Glutamatergic neuron (in vitro differentiated cells): ENCODE measurements around the gene PSD2. TPM values are rescaled to one million over a fixed set of nuclear protein-coding genes. Genes with fewer than 3 reads are reported as not detected.

Experiments used
- DNase-seq: peaks from one replicate; pipeline ENCODE4 v3.0.0; 2022
- H3K27ac Mint-ChIP-seq: one replicate; pipeline ENCODE4 v1.8.0; 2020; ENCODE audit warnings: mild to moderate bottlenecking, mixed read lengths, inconsistent platforms; ENCODE audit not compliant: unreplicated experiment
- H3K27me3 Mint-ChIP-seq: one replicate; pipeline ENCODE4 v1.8.0; 2020; ENCODE audit warnings: mild to moderate bottlenecking, moderate library complexity, mixed read lengths, inconsistent platforms; ENCODE audit not compliant: unreplicated experiment
- H3K36me3 Mint-ChIP-seq: one replicate; pipeline ENCODE4 v1.8.0; 2020; ENCODE audit warnings: mild to moderate bottlenecking, mixed read lengths, inconsistent platforms; ENCODE audit not compliant: unreplicated experiment
- H3K4me1 Mint-ChIP-seq: one replicate; pipeline ENCODE4 v1.8.0; 2020; ENCODE audit warnings: mild to moderate bottlenecking, low read depth, mixed read lengths, inconsistent platforms; ENCODE audit not compliant: unreplicated experiment
- H3K4me3 Mint-ChIP-seq: one replicate; pipeline ENCODE4 v1.8.0; 2020; ENCODE audit warnings: mild to moderate bottlenecking, mixed read lengths, inconsistent platforms; ENCODE audit not compliant: unreplicated experiment
- H3K9me3 Mint-ChIP-seq: one replicate; pipeline ENCODE4 v1.8.0; 2020; ENCODE audit warnings: mild to moderate bottlenecking, moderate library complexity, mixed read lengths, inconsistent platforms; ENCODE audit not compliant: unreplicated experiment
- CTCF ChIP-seq: fragments of 200-600 bp; sonication (generic); IDR thresholded peaks from one replicate; pipeline ENCODE4 v1.5.0; 2021; ENCODE audit not compliant: partially characterized antibody, unreplicated experiment
- total RNA-seq: library from RNA; stranded (reverse); fragmentation: NEBNext Ultra II Directional; extraction: Animal tissue kit (Norgen Biotek cat#: 25700); gene quantifications from one replicate; pipeline ENCODE4 v1.2.1, GENCODE V29; 2021; ENCODE audit not compliant: unreplicated experiment

PSD2 gene
- total RNA-seq, 1 donor from 2014 or later, result 2.3 TPM

DNA sequence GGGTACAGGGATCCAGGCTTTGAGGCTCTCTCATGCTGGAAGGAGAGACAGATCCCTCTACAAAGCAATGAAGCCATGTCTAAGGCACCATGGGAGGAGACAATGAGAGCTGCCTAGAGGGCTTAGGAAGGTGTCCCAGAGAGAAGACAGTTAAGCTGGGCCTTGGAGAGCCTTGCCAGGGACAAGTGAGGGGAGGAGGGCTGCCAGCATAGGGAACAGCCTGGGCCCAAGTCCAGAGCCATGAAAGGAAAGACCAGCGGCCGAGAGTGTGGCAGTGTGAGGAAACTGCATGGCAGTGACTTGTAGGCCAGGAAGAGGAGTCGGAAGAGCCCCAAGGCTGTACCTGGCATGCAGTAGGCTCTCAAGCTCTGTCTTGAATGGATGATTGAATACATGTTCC is 88.5 kb downstream of the PSD2 start:
- H3K9me3 Mint-ChIP-seq, result peaks cover 6% of the 10 kb centered on the region
- no peaks in the 10 kb centered on the region for H3K36me3 Mint-ChIP-seq
- H3K4me3 Mint-ChIP-seq, result no peak overlapping the region
- no peak for DNase-seq
- TF ChIP-seq CTCF, result no peak
- H3K27ac Mint-ChIP-seq, result no peak overlapping the region
- H3K4me1 Mint-ChIP-seq, result peaks cover 4% of the 10 kb centered on the region
- peaks cover 12% of the 10 kb centered on the region for H3K27me3 Mint-ChIP-seq

- TF ChIP-seq CTCF, result no peak
- DNase-seq, result no peak
- Mint-ChIP-seq H3K36me3 (no peaks in the 10 kb centered on the region), H3K4me3 (no peak overlapping the region), H3K4me1 (peaks cover 4% of the 10 kb centered on the region), H3K27me3 (peaks cover 12% of the 10 kb centered on the region), H3K27ac (no peak overlapping the region), H3K9me3 (peaks cover 3% of the 10 kb centered on the region)
These were observed 89.1 kb downstream of the PSD2 start for GRCh38 chr5:139884734-139885133.

- peaks cover 1% of the 10 kb centered on the region for H3K9me3 Mint-ChIP-seq
- peaks cover 2% of the 10 kb centered on the region for H3K4me1 Mint-ChIP-seq
- H3K36me3 Mint-ChIP-seq, result no peaks in the 10 kb centered on the region
- H3K4me3 Mint-ChIP-seq, result no peak overlapping the region
- no peak for DNase-seq
- TF ChIP-seq CTCF, result no peak
- no peak overlapping the region for H3K27ac Mint-ChIP-seq
- peaks cover 12% of the 10 kb centered on the region for H3K27me3 Mint-ChIP-seq
These were observed 89.7 kb downstream of the PSD2 start for GRCh38 chr5:139885172-139885856.

DNA sequence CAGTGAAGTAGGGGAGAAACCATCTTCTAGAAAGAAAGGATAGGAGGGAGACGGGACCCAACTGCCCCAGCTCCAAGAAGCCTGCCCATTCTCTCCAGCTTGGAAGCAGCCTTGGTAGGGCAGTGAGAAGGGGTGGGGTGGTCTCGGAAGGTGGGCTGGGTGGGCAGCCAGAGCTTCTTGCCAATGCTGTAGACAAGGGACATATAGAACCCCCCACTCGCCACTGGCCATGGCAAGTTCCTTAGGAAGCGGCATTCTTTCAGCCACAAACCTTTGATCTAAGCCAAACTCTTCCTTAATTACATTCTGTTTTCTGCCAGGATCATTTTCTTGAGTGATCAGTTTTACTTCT is 90.2 kb downstream of the PSD2 start:
- Mint-ChIP-seq H3K9me3 (peaks cover 1% of the 10 kb centered on the region), H3K36me3 (no peaks in the 10 kb centered on the region), H3K27me3 (peaks cover 12% of the 10 kb centered on the region), H3K27ac (no peak overlapping the region), H3K4me3 (no peak overlapping the region), H3K4me1 (peaks cover 2% of the 10 kb centered on the region)
- TF ChIP-seq CTCF, result no peak
- DNase-seq, result no peak

DNA sequence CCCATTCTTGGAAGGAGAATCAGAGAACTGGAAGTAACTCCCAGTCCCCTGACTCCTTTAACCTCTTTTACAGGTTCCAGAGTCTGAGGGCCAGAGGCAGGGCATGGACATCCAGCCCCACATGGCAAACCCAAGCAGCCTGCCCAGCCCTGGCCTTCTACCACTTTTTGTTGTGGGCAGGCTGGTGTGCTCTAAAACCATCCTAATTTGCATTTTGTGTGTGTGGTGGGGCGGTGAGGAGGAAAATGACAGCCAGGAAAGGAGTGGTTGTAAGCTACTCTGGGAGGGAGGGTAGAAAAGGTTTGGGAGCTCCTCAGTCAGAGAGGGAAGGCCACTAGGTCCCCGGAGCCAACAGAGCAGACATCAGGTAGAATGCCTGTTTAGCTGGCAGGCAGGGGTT is 90.6 kb downstream of the PSD2 start:
- no peaks in the 10 kb centered on the region for H3K36me3 Mint-ChIP-seq
- no peak for DNase-seq
- H3K4me1 Mint-ChIP-seq, result peaks cover 2% of the 10 kb centered on the region
- no peak overlapping the region for H3K4me3 Mint-ChIP-seq
- no peak for TF ChIP-seq CTCF
- H3K9me3 Mint-ChIP-seq, result peaks cover 1% of the 10 kb centered on the region
- H3K27ac Mint-ChIP-seq, result no peak overlapping the region
- H3K27me3 Mint-ChIP-seq, result peaks cover 12% of the 10 kb centered on the region
